ENCODE measurements around the gene SNX1.

DNA sequence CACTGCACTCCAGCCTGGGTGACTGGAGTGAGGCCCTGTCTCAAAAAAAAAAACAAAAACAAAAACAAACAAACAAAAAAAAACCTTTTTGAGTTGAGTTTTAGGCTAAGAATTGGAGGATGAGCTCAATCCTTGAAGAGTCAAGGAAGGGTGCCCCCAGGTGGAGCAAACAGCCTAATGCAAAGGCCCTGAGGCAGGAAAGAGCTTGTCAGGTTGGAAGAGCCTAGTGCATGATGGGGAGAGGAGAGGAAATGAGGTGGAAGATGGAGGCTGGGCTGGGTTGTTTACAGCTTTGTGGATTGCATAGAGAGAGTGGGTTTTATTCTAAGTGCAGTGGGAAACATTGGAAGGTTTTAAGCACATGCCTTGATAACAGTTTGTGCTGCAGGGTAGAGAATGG is 53.6 kb downstream of the SNX1 start:
- TF ChIP-seq POLR2AphosphoS5 (IDR thresholded peaks at IDR 0.05; ENCODE audit: low read depth, low read length) (no peak), SIN3A (IDR thresholded peaks at IDR 0.05; ENCODE audit: borderline replicate concordance, insufficient read depth, low read length) (no peak), TAF1 (IDR thresholded peaks at IDR 0.05; ENCODE audit: borderline replicate concordance, insufficient read depth, low read length) (no peak), FOXP2 (optimal IDR thresholded peaks at IDR 0.05; ENCODE audit: borderline replicate concordance, extremely low read depth, extremely low read length, insufficient read depth) (no peak)
- TF ChIP-seq, protein P1, sequence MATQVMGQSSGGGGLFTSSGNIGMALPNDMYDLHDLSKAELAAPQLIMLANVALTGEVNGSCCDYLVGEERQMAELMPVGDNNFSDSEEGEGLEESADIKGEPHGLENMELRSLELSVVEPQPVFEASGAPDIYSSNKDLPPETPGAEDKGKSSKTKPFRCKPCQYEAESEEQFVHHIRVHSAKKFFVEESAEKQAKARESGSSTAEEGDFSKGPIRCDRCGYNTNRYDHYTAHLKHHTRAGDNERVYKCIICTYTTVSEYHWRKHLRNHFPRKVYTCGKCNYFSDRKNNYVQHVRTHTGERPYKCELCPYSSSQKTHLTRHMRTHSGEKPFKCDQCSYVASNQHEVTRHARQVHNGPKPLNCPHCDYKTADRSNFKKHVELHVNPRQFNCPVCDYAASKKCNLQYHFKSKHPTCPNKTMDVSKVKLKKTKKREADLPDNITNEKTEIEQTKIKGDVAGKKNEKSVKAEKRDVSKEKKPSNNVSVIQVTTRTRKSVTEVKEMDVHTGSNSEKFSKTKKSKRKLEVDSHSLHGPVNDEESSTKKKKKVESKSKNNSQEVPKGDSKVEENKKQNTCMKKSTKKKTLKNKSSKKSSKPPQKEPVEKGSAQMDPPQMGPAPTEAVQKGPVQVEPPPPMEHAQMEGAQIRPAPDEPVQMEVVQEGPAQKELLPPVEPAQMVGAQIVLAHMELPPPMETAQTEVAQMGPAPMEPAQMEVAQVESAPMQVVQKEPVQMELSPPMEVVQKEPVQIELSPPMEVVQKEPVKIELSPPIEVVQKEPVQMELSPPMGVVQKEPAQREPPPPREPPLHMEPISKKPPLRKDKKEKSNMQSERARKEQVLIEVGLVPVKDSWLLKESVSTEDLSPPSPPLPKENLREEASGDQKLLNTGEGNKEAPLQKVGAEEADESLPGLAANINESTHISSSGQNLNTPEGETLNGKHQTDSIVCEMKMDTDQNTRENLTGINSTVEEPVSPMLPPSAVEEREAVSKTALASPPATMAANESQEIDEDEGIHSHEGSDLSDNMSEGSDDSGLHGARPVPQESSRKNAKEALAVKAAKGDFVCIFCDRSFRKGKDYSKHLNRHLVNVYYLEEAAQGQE (IDR thresholded peaks at IDR 0.05; ENCODE audit: insufficient read depth in 1 of 2, low read depth in 2 of 2, low read length in 2 of 2) = no peak

Measured in PFSK-1 (cell line).